K562 (cell line): ENCODE data around the gene XRN2. TPM values are rescaled to one million over a fixed set of nuclear protein-coding genes. Genes with fewer than 3 reads are reported as not detected.

Source experiments
- ATAC-seq: fragments of 200-7000 bp; cut with Tn5 transposase; 3 replicates; pipeline ENCODE4 v1.9.1; 2020; ENCODE audit warnings: moderate library complexity
- BruUV-seq: library from RNA; stranded (reverse); fragments of 400-500 nt; replicated peaks from 2 replicates; lab custom pipeline; 2021; lab: Mats Ljungman, UMichigan
- CTCF ChIA-PET: fragments of 300-600 bp; formaldehyde crosslinking; extraction: SDS; loops from one replicate; lab custom pipeline; 2021; ENCODE audit warnings: low intra/inter-chr PET ratio; lab: Yijun Ruan, JAX
- POLR2A ChIA-PET: fragments of 300-600, 350-650 bp; sonication (Branson Sonifier 250); formaldehyde crosslinking; extraction: SDS; loops from one replicate; lab custom pipeline; 2021; ENCODE audit warnings: antibody characterized with exemption, inconsistent platforms; lab: Yijun Ruan, JAX
- DNase-seq, 4 experiments: peaks; one replicate each; pipeline versions ENCODE4 v3.0.0 to v3.0.0-alpha.2; 2011 to 2018; ENCODE audit warnings: low spot score in 3 of 4, mixed read lengths in 3 of 4; ENCODE audit errors: extremely low read depth in 1 of 4
- FAIRE-seq: peaks from 2 replicates; lab custom pipeline; 2011; peaks lifted over from hg19 to GRCh38; lab: Jason Lieb, UNC
- H2AFZ ChIP-seq: 2 replicates; pipeline ENCODE4 v1.6.0; 2011; ENCODE audit warnings: low read depth, low read length, control low read depth, inconsistent platforms
- H3K27ac ChIP-seq: fragments of 200-600 bp; 3 replicates; pipeline ENCODE4 v1.8.0; 2011; ENCODE audit warnings: low read depth, mild to moderate bottlenecking, control low read depth, inconsistent platforms, low read length, moderate library complexity, mixed read lengths; ENCODE audit errors: extremely low read depth
- H3K27me3 ChIP-seq, 2 experiments: fragments of 300-600 bp in 1 of 2; 2 replicates in 1 of 2; 3 replicates in 1 of 2; pipeline versions ENCODE4 v1.6.0 to v1.8.0; 2011; ENCODE audit warnings: inconsistent platforms in 2 of 2, low read length in 2 of 2, mild to moderate bottlenecking in 1 of 2, mixed read lengths in 1 of 2, moderate library complexity in 1 of 2; ENCODE audit not compliant: control insufficient read depth in 2 of 2, insufficient read depth in 2 of 2
- H3K36me3 ChIP-seq: fragments of 300-600 bp; 3 replicates; pipeline ENCODE4 v1.8.0; 2011; ENCODE audit warnings: mild to moderate bottlenecking, low read length, inconsistent platforms; ENCODE audit not compliant: control insufficient read depth, insufficient read depth
- H3K4me1 ChIP-seq, 2 experiments: fragments of 200-600 bp in 1 of 2; replicated peaks in 1 of 2; 2 replicates in 1 of 2; 3 replicates in 1 of 2; pipeline versions ENCODE4 v1.5.1 to v1.8.0; 2011; ENCODE audit warnings: inconsistent platforms in 2 of 2, low read length in 2 of 2, mild to moderate bottlenecking in 1 of 2, mixed read lengths in 1 of 2, moderate library complexity in 1 of 2; ENCODE audit not compliant: control insufficient read depth in 2 of 2, insufficient read depth in 2 of 2
- H3K4me2 ChIP-seq: 2 replicates; pipeline ENCODE4 v1.6.1; 2011; ENCODE audit warnings: low read length, control low read depth, inconsistent platforms, mixed read lengths; ENCODE audit not compliant: insufficient read depth
- H3K4me3 ChIP-seq: fragments of 200-600 bp; sonication (generic), shearing (Covaris generic); 2 replicates; pipeline ENCODE4 v1.5.1; 2016; ENCODE audit warnings: control low read depth, inconsistent platforms
- H3K79me2 ChIP-seq: fragments of 200-600 bp; 3 replicates; pipeline ENCODE4 v1.8.0; 2011; ENCODE audit warnings: low read length, inconsistent platforms; ENCODE audit not compliant: control insufficient read depth, insufficient read depth
- H3K9ac ChIP-seq, 2 experiments: 2 replicates each; pipeline versions ENCODE4 v1.6.0 to v1.6.1; 2011; ENCODE audit warnings: low read depth in 2 of 2, low read length in 2 of 2, control low read depth in 1 of 2, inconsistent platforms in 1 of 2, mild to moderate bottlenecking in 1 of 2, mixed read lengths in 1 of 2; ENCODE audit not compliant: insufficient read depth in 1 of 2
- H3K9me1 ChIP-seq: one replicate; pipeline ENCODE4 v1.6.0; 2011; ENCODE audit warnings: inconsistent platforms, mild to moderate bottlenecking, low read length, moderate library complexity; ENCODE audit not compliant: control insufficient read depth, insufficient read depth
- H3K9me3 ChIP-seq: replicated peaks from 2 replicates; pipeline ENCODE4 v1.5.1; 2011; ENCODE audit warnings: low read depth, low read length, inconsistent platforms; ENCODE audit not compliant: control insufficient read depth, insufficient read depth
- H4K20me1 ChIP-seq: replicated peaks from 2 replicates; pipeline ENCODE4 v1.6.1; 2011; ENCODE audit warnings: low read length, inconsistent platforms, mixed read lengths; ENCODE audit not compliant: control insufficient read depth, insufficient read depth
- ASH1L ChIP-seq: fragments of 450-650 bp; IDR thresholded peaks from 2 replicates; pipeline ENCODE4 v1.6.1; 2018; ENCODE audit warnings: borderline replicate concordance, mild to moderate bottlenecking, low read depth; ENCODE audit not compliant: partially characterized antibody
- CREM ChIP-seq: IDR thresholded peaks from 2 replicates; pipeline ENCODE4 v1.6.1; 2014; ENCODE audit warnings: antibody characterized with exemption, low read depth
- CTCFL ChIP-seq: IDR thresholded peaks from 2 replicates; pipeline ENCODE4 v1.6.1; 2011; ENCODE audit warnings: borderline replicate concordance, low read depth, mild to moderate bottlenecking, moderate library complexity, low read length; ENCODE audit not compliant: insufficient read depth, poor library complexity, severe bottlenecking
- FOXO4 ChIP-seq: fragments of 450-650 bp; formaldehyde crosslinking; IDR thresholded peaks from 2 replicates; pipeline ENCODE4 v1.4.0; 2020; ENCODE audit warnings: mild to moderate bottlenecking, moderate library complexity
- ILF3 ChIP-seq: fragments of 450-650 bp; IDR thresholded peaks from 2 replicates; pipeline ENCODE4 v1.6.1; 2018; ENCODE audit warnings: antibody characterized with exemption, mild to moderate bottlenecking, moderate library complexity, borderline replicate concordance
- KAT7 ChIP-seq: sonication (generic); formaldehyde crosslinking; IDR thresholded peaks from 2 replicates; pipeline ENCODE4 v1.8.0; 2022; ENCODE audit warnings: missing genetic modification reagents, mild to moderate bottlenecking, borderline replicate concordance
- MEF2A ChIP-seq: IDR thresholded peaks from 2 replicates; pipeline ENCODE4 v1.6.1; 2011; ENCODE audit warnings: low read depth, mild to moderate bottlenecking, low read length, moderate library complexity; ENCODE audit not compliant: control insufficient read depth
- NEUROD1 ChIP-seq: fragments of 150-350 bp; IDR thresholded peaks from 2 replicates; pipeline ENCODE4 v1.6.1; 2014; ENCODE audit warnings: borderline replicate concordance, low read length, low read depth; ENCODE audit not compliant: partially characterized antibody
- NFXL1 ChIP-seq: fragments of 450-650 bp; formaldehyde crosslinking; IDR thresholded peaks from 2 replicates; pipeline ENCODE4 v1.4.0; 2021; ENCODE audit warnings: mild to moderate bottlenecking
- NR0B1 ChIP-seq: fragments of 450-650 bp; IDR thresholded peaks from one replicate; pipeline ENCODE4 v1.6.1; 2018; ENCODE audit warnings: mild to moderate bottlenecking, moderate library complexity; ENCODE audit not compliant: partially characterized antibody
- PRPF4 ChIP-seq: fragments of 200-400 bp; formaldehyde crosslinking; IDR thresholded peaks from one replicate; pipeline ENCODE4 v1.6.1; 2017; ENCODE audit warnings: low read length, low read depth, mild to moderate bottlenecking; ENCODE audit not compliant: insufficient read depth, poor library complexity, severe bottlenecking
- TFAP4 ChIP-seq: sonication (generic); formaldehyde crosslinking; IDR thresholded peaks from 2 replicates; pipeline ENCODE4 v1.8.0; 2022; ENCODE audit warnings: missing genetic modification reagents, mild to moderate bottlenecking, moderate library complexity, borderline replicate concordance
- YY1 ChIP-seq, 3 experiments: IDR thresholded peaks; 2 replicates each; pipeline ENCODE4 v1.6.1; 2011; ENCODE audit warnings: low read length in 2 of 3, mild to moderate bottlenecking in 2 of 3, moderate library complexity in 2 of 3, borderline replicate concordance in 1 of 3, control low read depth in 1 of 3, low read depth in 1 of 3; ENCODE audit not compliant: insufficient read depth in 3 of 3, insufficient replicate concordance in 2 of 3, control insufficient read depth in 1 of 3, insufficient read length in 1 of 3; ENCODE audit errors: extremely low read depth in 1 of 3
- ZNF57 ChIP-seq: fragments of 450-650 bp; formaldehyde crosslinking; IDR thresholded peaks from 2 replicates; pipeline ENCODE4 v1.4.0; 2020; ENCODE audit warnings: mild to moderate bottlenecking, moderate library complexity
- WGBS: fragments of 100-300 bp; shearing (Covaris generic); methylation state at CpG from one replicate; pipeline ENCODE4 v1.1.6; 2016; ENCODE audit warnings: low coverage, mixed read lengths; ENCODE audit not compliant: insufficient coverage; ENCODE audit errors: missing lambda C conversion rate; 5-methylcytosine and 5-hydroxymethylcytosine counted together
- in situ Hi-C: fragments of 300-500 bp; cut with MboI; formaldehyde crosslinking; loops from 4 replicates; pipeline ENCODE4 v1.15.0; 2018; ENCODE audit warnings: inconsistent platforms, mixed read lengths
- intact Hi-C: fragments of 100-400 bp; cut with micrococcal nuclease; formaldehyde crosslinking; loops from 2 replicates; pipeline ENCODE4 v1.14.2; 2022
- polyA plus RNA-seq, 8 experiments: library from polyadenylated mRNA; depleted of rRNA in 4 of 8; stranded (reverse) in 5 of 8; unstranded in 3 of 8; fragments of >200 nt; fragmentation: Nextera tagmentation in 2 of 8; fragmentation: Illumina TruSeq in 1 of 8; extraction: Ambion mirVana in 2 of 8; extraction: Trizol in 1 of 8; gene quantifications; 2 replicates each; pipeline versions ENCODE4 v1.2.1 to v1.2.3, GENCODE V29; 2011 to 2014; ENCODE audit warnings: inconsistent platforms in 1 of 8, missing spikeins in 1 of 8
- total RNA-seq, 7 experiments: library from RNA; depleted of rRNA in 6 of 7; stranded (reverse); fragments of >200 nt in 6 of 7; fragmentation: Illumina TruSeq in 2 of 7; extraction: Trizol in 2 of 7; gene quantifications; 2 replicates each; pipeline versions ENCODE4 v1.2.1 to v1.2.3, GENCODE V29; 2011 to 2021; ENCODE audit warnings: low replicate concordance in 1 of 7

The XRN2 gene
- total and polyA plus RNA-seq, 9 of the 15 experiments (the other 6 are each of a cell fraction or from before 2014, with no cell fraction given) = 41.8 to 67.3 (median 51.4) TPM

- peaks cover 16% of the 10 kb centered on the region for H3K36me3 ChIP-seq
- H3K27me3 ChIP-seq = no peaks in the 10 kb centered on the region
- H3K27ac ChIP-seq = no peak overlapping the region
- no peak overlapping the region for H3K4me3 ChIP-seq
- CTCF ChIA-PET = no interaction called here
- H3K9me3 ChIP-seq = no peaks in the 10 kb centered on the region; the same call in 1 of the 2 replicates
- no peaks in the 10 kb centered on the region for H3K9me1 ChIP-seq
- ATAC-seq = no peak
- H4K20me1 ChIP-seq = no peaks in the 10 kb centered on the region
- intact Hi-C loops = no loop called here
- FAIRE-seq = no peak
- H3K4me1 ChIP-seq = no peaks in the 10 kb centered on the region
- no peak for DNase-seq
- POLR2A ChIA-PET = no interaction called here
- BruUV-seq = no TSS peak
- no peak overlapping the region for H2AFZ ChIP-seq
- H3K9ac ChIP-seq = no peak overlapping the region
- peaks cover 9% of the 10 kb centered on the region; the same call in 2 of the 3 replicates for H3K79me2 ChIP-seq
- in situ Hi-C loops = no loop called here
- no peak overlapping the region for H3K4me2 ChIP-seq
- WGBS = 72% methylated on average over 3 of the region's 3 CpGs
- TF ChIP-seq FOXO4 (CRISPR knock-in tag) = no peak
- no peak for TF ChIP-seq NEUROD1
- TF ChIP-seq CREM = no peak
- TF ChIP-seq PRPF4 = no peak
- TF ChIP-seq ILF3 = no peak
- TF ChIP-seq CTCFL = no peak
- TF ChIP-seq ASH1L = no peak
- no peak for TF ChIP-seq NR0B1
- no peak for TF ChIP-seq TFAP4 (CRISPR knock-in tag)
- TF ChIP-seq YY1 (IDR thresholded peaks at IDR 0.05; ENCODE audit: borderline replicate concordance in 1 of 3, control insufficient read depth in 1 of 3, extremely low read depth in 1 of 3, insufficient read depth in 3 of 3, insufficient read length in 1 of 3, insufficient replicate concordance in 2 of 3, low read depth in 1 of 3, low read length in 2 of 3) = no peak
- TF ChIP-seq MEF2A = no peak
- TF ChIP-seq NFXL1 (CRISPR knock-in tag) = no peak
- TF ChIP-seq ZNF57 (CRISPR knock-in tag) = no peak
- TF ChIP-seq KAT7 (CRISPR knock-in tag) = no peak
Measured at GRCh38 chr20:21376626-21377025, 73.5 kb downstream of the XRN2 start.
